ENCODE data around the gene MAPK8IP1. TPM values are rescaled to one million over a fixed set of nuclear protein-coding genes. Genes with fewer than 3 reads are reported as not detected.

Gene MAPK8IP1
- total RNA-seq, 1 experiment from 2014 or later, result 12.7 TPM

DNA sequence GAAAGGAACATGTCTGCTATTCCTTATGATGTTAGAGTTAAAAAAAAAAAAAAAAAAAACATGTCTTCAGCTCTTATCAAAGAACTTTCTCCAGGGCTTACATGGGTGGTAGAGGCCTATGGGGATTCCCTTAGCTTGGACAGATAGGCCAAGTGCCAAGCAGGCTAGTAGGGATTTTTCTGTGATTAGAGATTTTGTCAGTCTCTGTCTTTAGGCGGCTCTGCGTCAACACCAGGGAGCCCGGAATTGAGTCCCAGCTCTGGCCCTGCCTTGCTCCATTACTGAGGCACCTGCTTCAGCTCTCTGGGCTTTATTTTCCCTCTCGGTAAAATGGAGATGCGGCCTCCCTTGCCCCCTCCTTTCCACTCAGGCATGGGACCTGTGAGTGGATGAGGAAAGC lies 25.1 kb upstream of the MAPK8IP1 start:
- H3K4me3 ChIP-seq (ENCODE audit: low read depth in 2 of 2, low read length in 2 of 2), result no peak overlapping the region
- no peak for TF ChIP-seq SIN3A (IDR thresholded peaks at IDR 0.05; ENCODE audit: borderline replicate concordance, insufficient read depth, low read depth, low read length)
- TF ChIP-seq TCF7L2 (IDR thresholded peaks at IDR 0.05; ENCODE audit: low read depth, low read length), result no peak
- TF ChIP-seq, protein P1, sequence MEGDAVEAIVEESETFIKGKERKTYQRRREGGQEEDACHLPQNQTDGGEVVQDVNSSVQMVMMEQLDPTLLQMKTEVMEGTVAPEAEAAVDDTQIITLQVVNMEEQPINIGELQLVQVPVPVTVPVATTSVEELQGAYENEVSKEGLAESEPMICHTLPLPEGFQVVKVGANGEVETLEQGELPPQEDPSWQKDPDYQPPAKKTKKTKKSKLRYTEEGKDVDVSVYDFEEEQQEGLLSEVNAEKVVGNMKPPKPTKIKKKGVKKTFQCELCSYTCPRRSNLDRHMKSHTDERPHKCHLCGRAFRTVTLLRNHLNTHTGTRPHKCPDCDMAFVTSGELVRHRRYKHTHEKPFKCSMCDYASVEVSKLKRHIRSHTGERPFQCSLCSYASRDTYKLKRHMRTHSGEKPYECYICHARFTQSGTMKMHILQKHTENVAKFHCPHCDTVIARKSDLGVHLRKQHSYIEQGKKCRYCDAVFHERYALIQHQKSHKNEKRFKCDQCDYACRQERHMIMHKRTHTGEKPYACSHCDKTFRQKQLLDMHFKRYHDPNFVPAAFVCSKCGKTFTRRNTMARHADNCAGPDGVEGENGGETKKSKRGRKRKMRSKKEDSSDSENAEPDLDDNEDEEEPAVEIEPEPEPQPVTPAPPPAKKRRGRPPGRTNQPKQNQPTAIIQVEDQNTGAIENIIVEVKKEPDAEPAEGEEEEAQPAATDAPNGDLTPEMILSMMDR (IDR thresholded peaks at IDR 0.05), result no peak
- TF ChIP-seq POLR2AphosphoS5 (IDR thresholded peaks at IDR 0.05; ENCODE audit: low read depth, low read length), result no peak
- TF ChIP-seq, protein P2, sequence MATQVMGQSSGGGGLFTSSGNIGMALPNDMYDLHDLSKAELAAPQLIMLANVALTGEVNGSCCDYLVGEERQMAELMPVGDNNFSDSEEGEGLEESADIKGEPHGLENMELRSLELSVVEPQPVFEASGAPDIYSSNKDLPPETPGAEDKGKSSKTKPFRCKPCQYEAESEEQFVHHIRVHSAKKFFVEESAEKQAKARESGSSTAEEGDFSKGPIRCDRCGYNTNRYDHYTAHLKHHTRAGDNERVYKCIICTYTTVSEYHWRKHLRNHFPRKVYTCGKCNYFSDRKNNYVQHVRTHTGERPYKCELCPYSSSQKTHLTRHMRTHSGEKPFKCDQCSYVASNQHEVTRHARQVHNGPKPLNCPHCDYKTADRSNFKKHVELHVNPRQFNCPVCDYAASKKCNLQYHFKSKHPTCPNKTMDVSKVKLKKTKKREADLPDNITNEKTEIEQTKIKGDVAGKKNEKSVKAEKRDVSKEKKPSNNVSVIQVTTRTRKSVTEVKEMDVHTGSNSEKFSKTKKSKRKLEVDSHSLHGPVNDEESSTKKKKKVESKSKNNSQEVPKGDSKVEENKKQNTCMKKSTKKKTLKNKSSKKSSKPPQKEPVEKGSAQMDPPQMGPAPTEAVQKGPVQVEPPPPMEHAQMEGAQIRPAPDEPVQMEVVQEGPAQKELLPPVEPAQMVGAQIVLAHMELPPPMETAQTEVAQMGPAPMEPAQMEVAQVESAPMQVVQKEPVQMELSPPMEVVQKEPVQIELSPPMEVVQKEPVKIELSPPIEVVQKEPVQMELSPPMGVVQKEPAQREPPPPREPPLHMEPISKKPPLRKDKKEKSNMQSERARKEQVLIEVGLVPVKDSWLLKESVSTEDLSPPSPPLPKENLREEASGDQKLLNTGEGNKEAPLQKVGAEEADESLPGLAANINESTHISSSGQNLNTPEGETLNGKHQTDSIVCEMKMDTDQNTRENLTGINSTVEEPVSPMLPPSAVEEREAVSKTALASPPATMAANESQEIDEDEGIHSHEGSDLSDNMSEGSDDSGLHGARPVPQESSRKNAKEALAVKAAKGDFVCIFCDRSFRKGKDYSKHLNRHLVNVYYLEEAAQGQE (IDR thresholded peaks at IDR 0.05; ENCODE audit: insufficient read depth in 1 of 2, low read depth in 2 of 2, low read length in 1 of 2), result no peak
- in situ Hi-C loops (cut with HindIII; ENCODE audit: low pct_unique_long_range_greater_than_20kb, low sequenced_read_pairs) (no loop called here), intact Hi-C loops (cut with micrococcal nuclease; ENCODE audit: unreplicated experiment) (no loop called here)
- ATAC-seq (no peak), DNase-seq (ENCODE audit: low read depth, low spot score) (no peak)
- ChIA-PET POLR2A (no interaction called here), CTCF (interaction anchor here (0.6 to 1.1 kb wide), 3 partner anchors 18 to 406 kb away, joined by 3 to 7 read pairs (median 4); no protein-coding TSS in a partner anchor)
- H3K4me1 ChIP-seq (ENCODE audit: control insufficient read depth, insufficient read depth, low read length), result no peaks in the 10 kb centered on the region
- no TSS peak for BruUV-seq (replicated peaks)
- no peaks in the 10 kb centered on the region for H3K27me3 ChIP-seq (ENCODE audit: control insufficient read depth, insufficient read depth, low read length)
- H3K27ac ChIP-seq (ENCODE audit: low read length), result no peak overlapping the region
- H3K36me3 ChIP-seq (ENCODE audit: control insufficient read depth, insufficient read depth, low read length), result peaks cover 7% of the 10 kb centered on the region; the same call in 1 of the 2 replicates
- H3K9me3 ChIP-seq (ENCODE audit: control insufficient read depth, insufficient read depth, low read depth, low read length), result no peaks in the 10 kb centered on the region

DNA sequence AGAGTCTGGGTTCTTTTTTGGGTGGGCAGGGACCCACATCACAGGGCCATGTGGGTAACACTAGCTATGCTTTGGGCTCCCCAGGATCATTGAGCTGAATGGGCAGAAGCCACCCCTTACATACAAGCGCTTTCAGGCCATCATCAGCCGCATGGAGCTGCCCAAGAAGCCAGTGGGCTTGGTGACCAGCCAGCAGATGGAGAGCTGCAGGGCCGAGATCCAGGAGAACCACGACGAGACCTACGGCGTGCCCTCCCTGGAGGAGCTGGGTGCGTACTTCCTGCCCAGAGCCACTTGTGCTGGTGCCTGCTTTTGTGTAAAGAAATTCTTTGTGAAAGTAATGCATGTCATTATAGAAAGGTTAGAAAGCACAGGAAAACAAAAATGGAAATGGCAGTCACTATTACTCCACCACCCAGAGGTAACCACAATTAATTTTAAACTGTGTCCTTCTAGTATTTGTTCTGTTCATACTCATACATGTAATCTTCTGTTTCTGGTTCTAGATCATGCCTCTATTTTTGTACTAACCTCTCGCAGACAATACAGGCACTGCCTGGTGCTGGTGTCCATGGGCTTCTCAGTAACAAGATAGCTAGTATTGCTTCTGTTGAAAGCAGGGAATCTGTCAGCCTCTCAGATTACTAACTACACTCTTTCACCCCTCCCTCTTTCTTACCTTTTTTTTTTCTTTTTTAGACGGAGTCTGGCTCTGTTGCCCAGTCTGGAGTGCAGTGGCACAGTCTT lies 24.5 kb upstream of the MAPK8IP1 start:
- POLR2A ChIA-PET, result no interaction called here
- in situ Hi-C loops (cut with HindIII; ENCODE audit: low pct_unique_long_range_greater_than_20kb, low sequenced_read_pairs), result no loop called here

More for the DNA sequence above, 24.5 kb upstream of the MAPK8IP1 start:
- no peak overlapping the region for H3K4me3 ChIP-seq (ENCODE audit: low read depth in 2 of 2, low read length in 2 of 2)
- no TSS peak for BruUV-seq (replicated peaks)
- H3K27ac ChIP-seq (ENCODE audit: low read length), result no peak overlapping the region
- H3K27me3 ChIP-seq (ENCODE audit: control insufficient read depth, insufficient read depth, low read length), result no peaks in the 10 kb centered on the region
- no peaks in the 10 kb centered on the region for H3K4me1 ChIP-seq (ENCODE audit: control insufficient read depth, insufficient read depth, low read length)
- DNase-seq (ENCODE audit: low read depth, low spot score) (no peak), ATAC-seq (no peak)
- TF ChIP-seq SIN3A (IDR thresholded peaks at IDR 0.05; ENCODE audit: borderline replicate concordance, insufficient read depth, low read depth, low read length) (no peak), TCF7L2 (IDR thresholded peaks at IDR 0.05; ENCODE audit: low read depth, low read length) (no peak), POLR2AphosphoS5 (IDR thresholded peaks at IDR 0.05; ENCODE audit: low read depth, low read length) (no peak)
- TF ChIP-seq, protein P1 (IDR thresholded peaks at IDR 0.05), result no peak
- TF ChIP-seq, protein P2 (IDR thresholded peaks at IDR 0.05; ENCODE audit: insufficient read depth in 1 of 2, low read depth in 2 of 2, low read length in 1 of 2), result no peak
- peaks cover 7% of the 10 kb centered on the region; the same call in 1 of the 2 replicates for H3K36me3 ChIP-seq (ENCODE audit: control insufficient read depth, insufficient read depth, low read length)
- intact Hi-C loops (cut with micrococcal nuclease; ENCODE audit: unreplicated experiment), result no loop called here
- CTCF ChIA-PET, result interaction anchor here (0.6 to 1.1 kb wide), 2 partner anchors 90 to 406 kb away, joined by 4 to 7 read pairs; no protein-coding TSS in a partner anchor
- no peaks in the 10 kb centered on the region for H3K9me3 ChIP-seq (ENCODE audit: control insufficient read depth, insufficient read depth, low read depth, low read length)
